ENCODE data around the gene COL6A5. TPM values are rescaled to one million over a fixed set of nuclear protein-coding genes. Genes with fewer than 3 reads are reported as not detected.
A peak's percentile ranks its signal among the peaks of the same experiment; 100 is the strongest.

COL6A5 gene
- total and polyA plus RNA-seq, 9 of the 15 experiments (the other 6 are each of a cell fraction or from before 2014, with no cell fraction given) = 1.5 to 9.7 (median 5.6) TPM

GRCh38 chr3:130299531-130299930 is 45.9 kb upstream of the COL6A5 start:
- Histone ChIP-seq H3K36me3 (ENCODE audit: control insufficient read depth, insufficient read depth, low read length) (no peaks in the 10 kb centered on the region), H3K4me1 (replicated peaks in 1 of 2; ENCODE audit: control insufficient read depth in 2 of 2, insufficient read depth in 2 of 2, low read length in 2 of 2) (no peaks in the 10 kb centered on the region), H3K4me2 (ENCODE audit: insufficient read depth, low read length) (no peak overlapping the region), H3K9me3 (replicated peaks; ENCODE audit: control insufficient read depth, insufficient read depth, low read depth, low read length) (no peaks in the 10 kb centered on the region), H3K4me3 (no peak overlapping the region), H3K27me3 (ENCODE audit: control insufficient read depth in 2 of 2, insufficient read depth in 2 of 2, low read length in 2 of 2) (no peaks in the 10 kb centered on the region), H4K20me1 (replicated peaks; ENCODE audit: control insufficient read depth, insufficient read depth, low read length) (no peaks in the 10 kb centered on the region), H3K9me1 (ENCODE audit: control insufficient read depth, insufficient read depth, low read length) (no peaks in the 10 kb centered on the region), H3K27ac (ENCODE audit: extremely low read depth, low read depth, low read length) (no peak overlapping the region), H2AFZ (ENCODE audit: low read depth, low read length) (no peak overlapping the region), H3K79me2 (ENCODE audit: control insufficient read depth, insufficient read depth, low read length) (no peaks in the 10 kb centered on the region), H3K9ac (ENCODE audit: insufficient read depth in 1 of 2, low read depth in 2 of 2, low read length in 2 of 2) (no peak overlapping the region)
- POLR2A ChIA-PET = interaction anchor here (0.8 kb wide), 1 partner anchor 23 kb away, joined by 3 read pairs; no protein-coding TSS in a partner anchor
- intact Hi-C loops (cut with micrococcal nuclease) (no loop called here), in situ Hi-C loops (cut with MboI) (no loop called here)
- no TSS peak for BruUV-seq (replicated peaks)
- DNase-seq (ENCODE audit: extremely low read depth in 1 of 4, low spot score in 3 of 4) = no peak
- CTCF ChIA-PET (ENCODE audit: low intra/inter-chr PET ratio) = no interaction called here
- 10% methylated on average over 2 of the region's 2 CpGs for WGBS (ENCODE audit: insufficient coverage, low coverage, missing lambda C conversion rate)
- no peak for ATAC-seq
- FAIRE-seq = no peak
- TF ChIP-seq SRF (CRISPR knock-in tag; IDR thresholded peaks at IDR 0.05) (no peak), RFX1 (IDR thresholded peaks at IDR 0.05) (peak; percentile 78), ZNF197 (CRISPR knock-in tag; IDR thresholded peaks at IDR 0.05; ENCODE audit: low read depth) (no peak), PBX2 (CRISPR knock-in tag; IDR thresholded peaks at IDR 0.05; ENCODE audit: low read depth) (no peak), PBX2 (tag; conservative IDR thresholded peaks at IDR 0.05; ENCODE audit: low read depth) (peak; percentile 36; the same call in 1 of the 2 replicates), ZNF140 (CRISPR knock-in tag; IDR thresholded peaks at IDR 0.05) (no peak)

All from K562 (cell line).